Measurements from ENCODE around the gene S1PR3.

The S1PR3 gene

GRCh38 chr9:89006267-89006666 lies 15.0 kb downstream of the S1PR3 start:
- in situ Hi-C loops (cut with HindIII; ENCODE audit: low sequenced_read_pairs), result no loop called here
- no peak for DNase-seq (ENCODE audit: low read depth)
- no peak for TF ChIP-seq CTCF (IDR thresholded peaks at IDR 0.05; ENCODE audit: low read depth, low read length, missing control alignments)
- H3K4me3 ChIP-seq (ENCODE audit: low read depth, low read length), result no peak overlapping the region

- in situ Hi-C loops (cut with HindIII; ENCODE audit: low sequenced_read_pairs), result no loop called here
- H3K4me3 ChIP-seq (ENCODE audit: low read depth, low read length), result no peak overlapping the region
- TF ChIP-seq CTCF (IDR thresholded peaks at IDR 0.05; ENCODE audit: low read depth, low read length, missing control alignments), result no peak
- DNase-seq (ENCODE audit: low read depth), result no peak
These were observed 16.0 kb downstream of the S1PR3 start for GRCh38 chr9:89006996-89007967.

- in situ Hi-C loops (cut with HindIII; ENCODE audit: low sequenced_read_pairs), result no loop called here
- H3K4me3 ChIP-seq (ENCODE audit: low read depth, low read length), result no peak overlapping the region
- DNase-seq (ENCODE audit: low read depth), result no peak
- TF ChIP-seq CTCF (IDR thresholded peaks at IDR 0.05; ENCODE audit: low read depth, low read length, missing control alignments), result no peak
These were observed 16.9 kb downstream of the S1PR3 start for GRCh38 chr9:89008055-89008743.

GRCh38 chr9:89008744-89009545 lies 17.7 kb downstream of the S1PR3 start:
- no peak overlapping the region for H3K4me3 ChIP-seq (ENCODE audit: low read depth, low read length)
- no peak for DNase-seq (ENCODE audit: low read depth)
- peak; percentile 12 for TF ChIP-seq CTCF (IDR thresholded peaks at IDR 0.05; ENCODE audit: low read depth, low read length, missing control alignments)
- in situ Hi-C loops (cut with HindIII; ENCODE audit: low sequenced_read_pairs), result no loop called here

GRCh38 chr9:89009546-89009840 lies 18.2 kb downstream of the S1PR3 start:
- in situ Hi-C loops (cut with HindIII; ENCODE audit: low sequenced_read_pairs), result no loop called here
- no peak for DNase-seq (ENCODE audit: low read depth)
- H3K4me3 ChIP-seq (ENCODE audit: low read depth, low read length), result no peak overlapping the region
- TF ChIP-seq CTCF (IDR thresholded peaks at IDR 0.05; ENCODE audit: low read depth, low read length, missing control alignments), result no peak

- no peak overlapping the region for H3K4me3 ChIP-seq (ENCODE audit: low read depth, low read length)
- DNase-seq (ENCODE audit: low read depth), result no peak
- TF ChIP-seq CTCF (IDR thresholded peaks at IDR 0.05; ENCODE audit: low read depth, low read length, missing control alignments), result no peak
- in situ Hi-C loops (cut with HindIII; ENCODE audit: low sequenced_read_pairs), result loop anchor here (10.0 kb wide), 1 partner anchor 355 kb away; no protein-coding TSS in a partner anchor
These were observed 18.8 kb downstream of the S1PR3 start for GRCh38 chr9:89010056-89010455.

Data from astrocyte of the cerebellum (primary cell).